Transverse colon (tissue), 4 donors: ENCODE measurements around the gene FAM228B. TPM values are rescaled to one million over a fixed set of nuclear protein-coding genes. Genes with fewer than 3 reads are reported as not detected.

ENCODE experiments used
- DNase-seq: peaks from one replicate; pipeline ENCODE4 v3.0.0-alpha.2; 2019
- H3K27ac ChIP-seq, 4 donors: fragments of 200-600 bp; sonication (generic); 2 replicates each; pipeline ENCODE4 v1.5.1; 2016 to 2018; ENCODE audit warnings: inconsistent platforms in 4 of 4
- H3K27me3 ChIP-seq: fragments of 200-600 bp; sonication (generic); 2 replicates; pipeline ENCODE4 v1.5.1; 2017; ENCODE audit warnings: inconsistent platforms
- H3K36me3 ChIP-seq, 4 donors: fragments of 200-600 bp; sonication (generic); 2 replicates each; pipeline ENCODE4 v1.5.1; 2017 to 2019; ENCODE audit warnings: inconsistent platforms in 4 of 4
- H3K4me1 ChIP-seq, 4 donors: fragments of 200-600 bp; sonication (generic); 2 replicates each; pipeline ENCODE4 v1.5.1; 2017 to 2020; ENCODE audit warnings: inconsistent platforms in 4 of 4
- H3K4me3 ChIP-seq, 4 donors: fragments of 200-600 bp; sonication (generic); 1 replicate in 1 of 4; 2 replicates in 3 of 4; pipeline versions ENCODE4 v1.5.1 to v1.6.1; 2017 to 2019; ENCODE audit warnings: inconsistent platforms in 4 of 4
- H3K9me3 ChIP-seq, 2 donors: fragments of 200-600 bp; sonication (generic); 2 replicates each; pipeline ENCODE4 v1.5.1; 2017 to 2019; ENCODE audit warnings: inconsistent platforms in 2 of 2
- EP300 ChIP-seq: sonication (generic); formaldehyde crosslinking; IDR thresholded peaks from one replicate; pipeline ENCODE4 v1.6.1; 2017; ENCODE audit warnings: antibody characterized with exemption, low read depth
- POLR2A ChIP-seq: fragments of 450-650 bp; IDR thresholded peaks from one replicate; pipeline ENCODE4 v1.6.1; 2016; ENCODE audit warnings: antibody characterized with exemption, mild to moderate bottlenecking, moderate library complexity
- POLR2AphosphoS5 ChIP-seq, 3 donors: sonication (generic); formaldehyde crosslinking; IDR thresholded peaks; one replicate each; pipeline ENCODE4 v1.6.1; 2016; ENCODE audit warnings: antibody characterized with exemption in 3 of 3
- WGBS, 2 donors: methylation state at CpG; one replicate each; pipeline ENCODE4 v1.1.5; 2018; ENCODE audit warnings: low coverage in 1 of 2; 5-methylcytosine and 5-hydroxymethylcytosine counted together
- in situ Hi-C, 4 donors: fragments of 200-750 bp; cut with MboI; loops; one replicate each; pipeline versions ENCODE4 v1.15.0 to v1.15.1; 2017; ENCODE audit warnings: low sequenced_read_pairs in 3 of 4, low pct_ligation_motif_present in 1 of 4, low pct_unique_long_range_greater_than_20kb in 1 of 4
- intact Hi-C: fragments of 100-400 bp; cut with DNase I; formaldehyde crosslinking; loops from one replicate; pipeline ENCODE4 v1.15.1; 2023; ENCODE audit warnings: low total_unique reads
- total RNA-seq, 4 donors: library from RNA; depleted of rRNA; stranded (reverse); fragments of >200 nt; gene quantifications; one replicate each; pipeline ENCODE4 v1.1.0, GENCODE V29; 2016
- TF ChIP-seq, protein P1 (sequence below), 5 experiments: fragments of 200-600 bp in 3 of 5; fragments of 450-650 bp in 2 of 5; sonication (generic) in 3 of 5; IDR thresholded peaks; 1 replicate in 2 of 5; 2 replicates in 3 of 5; pipeline ENCODE4 v1.5.1; 2016 to 2017; ENCODE audit warnings: antibody characterized with exemption in 5 of 5, inconsistent platforms in 3 of 5, mild to moderate bottlenecking in 2 of 5, moderate library complexity in 1 of 5

Gene FAM228B
- total RNA-seq, 4 donors from 2014 or later = 0.75 to 17.8 (median 3.9) TPM

DNA sequence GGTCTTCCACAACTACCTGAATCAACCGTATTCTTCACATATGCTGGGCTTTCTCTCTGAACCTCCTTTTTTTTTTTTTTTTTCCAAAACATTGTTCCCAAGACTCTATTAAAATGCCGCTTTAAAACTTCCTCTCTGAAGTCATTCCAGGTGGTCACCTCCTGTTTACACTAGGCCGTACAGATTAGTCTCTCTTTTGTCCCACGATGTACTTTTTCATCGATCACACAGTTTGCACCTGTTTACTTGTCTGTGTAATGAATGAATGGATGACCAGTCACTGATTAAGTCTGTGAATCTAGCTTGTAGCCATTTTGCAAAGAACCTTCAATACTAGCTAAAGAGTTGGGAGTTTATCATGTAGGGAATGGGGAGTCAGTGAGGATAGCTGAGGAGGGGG is 34.9 kb downstream of the FAM228B start:
- 94% methylated on average over 5 of the region's 5 CpGs for WGBS, 2 donors
- Histone ChIP-seq H3K27me3 (no peaks in the 10 kb centered on the region), H3K9me3 (no peaks in the 10 kb centered on the region), H3K27ac (no peak overlapping the region), H3K4me3 (no peak overlapping the region), H3K4me1 (no peaks in the 10 kb centered on the region), H3K36me3 (no peaks in the 10 kb centered on the region)
- intact Hi-C loops = no loop called here
- in situ Hi-C loops = no loop called here
- no peak for DNase-seq
- TF ChIP-seq POLR2AphosphoS5 (IDR thresholded peaks at IDR 0.05) (no peak), EP300 (no peak), POLR2A (no peak)
- TF ChIP-seq, protein P1, sequence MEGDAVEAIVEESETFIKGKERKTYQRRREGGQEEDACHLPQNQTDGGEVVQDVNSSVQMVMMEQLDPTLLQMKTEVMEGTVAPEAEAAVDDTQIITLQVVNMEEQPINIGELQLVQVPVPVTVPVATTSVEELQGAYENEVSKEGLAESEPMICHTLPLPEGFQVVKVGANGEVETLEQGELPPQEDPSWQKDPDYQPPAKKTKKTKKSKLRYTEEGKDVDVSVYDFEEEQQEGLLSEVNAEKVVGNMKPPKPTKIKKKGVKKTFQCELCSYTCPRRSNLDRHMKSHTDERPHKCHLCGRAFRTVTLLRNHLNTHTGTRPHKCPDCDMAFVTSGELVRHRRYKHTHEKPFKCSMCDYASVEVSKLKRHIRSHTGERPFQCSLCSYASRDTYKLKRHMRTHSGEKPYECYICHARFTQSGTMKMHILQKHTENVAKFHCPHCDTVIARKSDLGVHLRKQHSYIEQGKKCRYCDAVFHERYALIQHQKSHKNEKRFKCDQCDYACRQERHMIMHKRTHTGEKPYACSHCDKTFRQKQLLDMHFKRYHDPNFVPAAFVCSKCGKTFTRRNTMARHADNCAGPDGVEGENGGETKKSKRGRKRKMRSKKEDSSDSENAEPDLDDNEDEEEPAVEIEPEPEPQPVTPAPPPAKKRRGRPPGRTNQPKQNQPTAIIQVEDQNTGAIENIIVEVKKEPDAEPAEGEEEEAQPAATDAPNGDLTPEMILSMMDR (IDR thresholded peaks at IDR 0.05) = no peak

DNA sequence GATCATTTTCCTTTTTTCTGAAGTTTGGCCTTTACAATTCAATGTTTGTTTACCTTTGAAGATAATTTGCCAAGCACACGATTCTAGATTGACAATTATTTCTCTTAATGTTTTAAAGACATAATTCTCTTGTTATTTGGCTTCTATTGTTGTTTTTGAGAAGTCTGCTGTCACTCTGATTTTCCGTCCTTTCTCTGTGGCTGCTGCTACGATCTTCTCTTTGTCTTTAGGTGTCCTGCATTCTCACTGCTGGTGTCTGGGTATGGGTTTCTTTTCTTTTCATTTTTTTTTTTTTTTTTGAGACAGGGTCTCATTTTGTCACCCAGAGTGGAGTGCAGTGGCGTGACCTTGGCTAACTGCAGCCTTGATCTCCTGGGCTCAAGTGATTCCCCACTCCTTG is 36.4 kb downstream of the FAM228B start:
- WGBS, 2 donors = 85 to 87% methylated on average over 4 of the region's 4 CpGs
- no peak overlapping the region for H3K4me3 ChIP-seq
- TF ChIP-seq, protein P1 (IDR thresholded peaks at IDR 0.05) = no peak
- no peak for TF ChIP-seq EP300
- no peak for TF ChIP-seq POLR2A
- no peak for TF ChIP-seq POLR2AphosphoS5 (IDR thresholded peaks at IDR 0.05)

DNA sequence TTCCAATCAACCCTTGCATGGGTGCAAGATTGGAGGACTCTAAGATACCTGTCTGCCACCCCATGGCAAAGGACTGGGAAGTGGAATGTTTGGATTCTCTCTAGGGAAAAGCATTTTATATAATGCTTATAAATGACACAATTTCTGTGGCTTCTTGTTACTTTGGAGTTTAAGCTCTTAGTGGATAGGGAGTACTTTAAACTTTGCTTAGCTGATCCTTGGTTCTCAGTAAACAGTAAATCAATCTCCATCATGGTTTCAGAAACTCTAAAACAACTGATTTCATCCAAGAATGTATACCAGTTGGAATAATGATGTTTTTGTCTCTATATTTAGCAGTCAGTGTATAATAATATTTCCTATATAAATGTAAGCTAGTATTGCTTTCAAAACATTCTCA is 37.5 kb downstream of the FAM228B start:
- no peak for DNase-seq
- intact Hi-C loops = no loop called here
- Histone ChIP-seq H3K36me3 (no peaks in the 10 kb centered on the region), H3K4me1 (no peaks in the 10 kb centered on the region), H3K27me3 (no peaks in the 10 kb centered on the region), H3K9me3 (no peaks in the 10 kb centered on the region), H3K27ac (no peak overlapping the region), H3K4me3 (no peak overlapping the region)
- TF ChIP-seq POLR2A = no peak
- TF ChIP-seq EP300 = no peak
- TF ChIP-seq, protein P1 (IDR thresholded peaks at IDR 0.05) = no peak
- TF ChIP-seq POLR2AphosphoS5 (IDR thresholded peaks at IDR 0.05) = no peak
- in situ Hi-C loops = no loop called here

More for the DNA sequence above, 36.4 kb downstream of the FAM228B start:
- no peaks in the 10 kb centered on the region for H3K4me1 ChIP-seq
- in situ Hi-C loops = no loop called here
- no peaks in the 10 kb centered on the region for H3K9me3 ChIP-seq
- DNase-seq = no peak
- H3K27me3 ChIP-seq = no peaks in the 10 kb centered on the region
- H3K27ac ChIP-seq = no peak overlapping the region
- no peaks in the 10 kb centered on the region for H3K36me3 ChIP-seq
- intact Hi-C loops = no loop called here

DNA sequence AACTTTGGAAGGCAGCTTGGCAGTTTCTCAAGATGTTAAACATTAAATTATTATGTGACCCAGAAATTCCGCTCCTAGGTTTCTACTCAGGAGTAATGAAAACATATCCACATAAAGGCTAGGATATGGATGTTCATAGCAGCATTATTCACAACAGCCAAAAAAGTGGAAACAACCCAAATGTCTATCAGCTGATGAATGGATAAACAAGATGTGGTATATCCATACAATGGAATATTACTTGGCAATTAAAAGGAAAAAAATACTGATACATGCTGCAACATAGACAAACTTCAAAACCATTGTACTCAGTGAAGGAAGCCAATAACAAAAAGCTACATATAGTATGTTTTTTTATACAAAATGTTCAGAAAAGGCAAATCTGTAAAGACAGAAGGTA is 39.2 kb downstream of the FAM228B start:
- no peaks in the 10 kb centered on the region for H3K4me1 ChIP-seq
- H3K4me3 ChIP-seq = no peak overlapping the region
- no peaks in the 10 kb centered on the region for H3K9me3 ChIP-seq
- H3K36me3 ChIP-seq = no peaks in the 10 kb centered on the region
- no peak for DNase-seq
- no peaks in the 10 kb centered on the region for H3K27me3 ChIP-seq
- WGBS, 2 donors = 97 to 100% methylated on average over 1 of the region's 1 CpG
- no peak overlapping the region for H3K27ac ChIP-seq
- intact Hi-C loops = no loop called here
- in situ Hi-C loops = no loop called here
- TF ChIP-seq, protein P1 (IDR thresholded peaks at IDR 0.05) = no peak
- TF ChIP-seq POLR2A = no peak
- TF ChIP-seq EP300 = no peak
- no peak for TF ChIP-seq POLR2AphosphoS5 (IDR thresholded peaks at IDR 0.05)
